BJ (cell line): ENCODE results near the gene RIPOR2. TPM values are rescaled to one million over a fixed set of nuclear protein-coding genes. Genes with fewer than 3 reads are reported as not detected.

Source experiments
- CTCF ChIA-PET: fragments of 350-600 bp; formaldehyde crosslinking; extraction: SDS; loops from one replicate; lab custom pipeline; 2021; ENCODE audit warnings: antibody characterized with exemption, inconsistent platforms; lab: Yijun Ruan, JAX
- POLR2A ChIA-PET: fragments of 300-600 bp; sonication (Branson Sonifier 250); formaldehyde crosslinking; extraction: SDS; loops from one replicate; lab custom pipeline; 2021; ENCODE audit warnings: antibody characterized with exemption; lab: Charles Lee
- DNase-seq: peaks from one replicate; pipeline ENCODE4 v3.0.0-alpha.2; 2011; ENCODE audit warnings: low read depth
- H3K27me3 ChIP-seq: 2 replicates; pipeline ENCODE4 v1.6.0; 2011; ENCODE audit warnings: low read length; ENCODE audit not compliant: control insufficient read depth, insufficient read depth
- H3K36me3 ChIP-seq: 2 replicates; pipeline ENCODE4 v1.5.1; 2011; ENCODE audit warnings: low read length; ENCODE audit not compliant: control insufficient read depth, insufficient read depth
- H3K4me3 ChIP-seq: 2 replicates; pipeline ENCODE4 v1.5.1; 2011; ENCODE audit warnings: low read depth, mild to moderate bottlenecking, control low read depth, low read length
- CTCF ChIP-seq: IDR thresholded peaks from 2 replicates; pipeline ENCODE4 v1.5.1; 2011; ENCODE audit warnings: low read depth, mild to moderate bottlenecking, control low read depth, inconsistent platforms, low read length, moderate library complexity; ENCODE audit not compliant: insufficient read depth
- polyA plus RNA-seq: library from polyadenylated mRNA; depleted of rRNA; stranded (reverse); fragments of >200 nt; gene quantifications from 2 replicates; pipeline ENCODE4 v1.2.3, GENCODE V29; 2011

RIPOR2 gene
- polyA plus RNA-seq, 1 experiment: 52.6 TPM

- ChIA-PET POLR2A (no interaction called here), CTCF (no interaction called here)
- no peak for DNase-seq
Observed at GRCh38 chr6:24825130-24825630, 110.6 kb downstream of the RIPOR2 start.

GRCh38 chr6:24824142-24824938, 111.4 kb downstream of the RIPOR2 start:
- no peak for DNase-seq
- ChIA-PET POLR2A (no interaction called here), CTCF (no interaction called here)
- no peak for TF ChIP-seq CTCF
- Histone ChIP-seq H3K36me3 (peaks cover 26% of the 10 kb centered on the region), H3K27me3 (no peaks in the 10 kb centered on the region), H3K4me3 (no peak overlapping the region)

More at GRCh38 chr6:24825130-24825630, 110.6 kb downstream of the RIPOR2 start:
- TF ChIP-seq CTCF: no peak
- Histone ChIP-seq H3K27me3 (no peaks in the 10 kb centered on the region), H3K4me3 (no peak overlapping the region), H3K36me3 (peaks cover 26% of the 10 kb centered on the region)

GRCh38 chr6:24823185-24823584, 112.6 kb downstream of the RIPOR2 start:
- TF ChIP-seq CTCF: no peak
- ChIA-PET POLR2A (no interaction called here), CTCF (interaction anchor here (0.9 kb wide), 1 partner anchor 247 kb away, joined by 3 read pairs; no protein-coding TSS in a partner anchor)
- Histone ChIP-seq H3K4me3 (no peak overlapping the region), H3K36me3 (peaks cover 27% of the 10 kb centered on the region), H3K27me3 (no peaks in the 10 kb centered on the region)
- DNase-seq: no peak

- Histone ChIP-seq H3K27me3 (no peaks in the 10 kb centered on the region), H3K36me3 (peaks cover 24% of the 10 kb centered on the region), H3K4me3 (no peak overlapping the region)
- ChIA-PET POLR2A (no interaction called here), CTCF (interaction anchor here (0.9 kb wide), 1 partner anchor 248 kb away, joined by 3 read pairs; no protein-coding TSS in a partner anchor)
- no peak for TF ChIP-seq CTCF
- DNase-seq: no peak
Observed at GRCh38 chr6:24822696-24823095, 113.1 kb downstream of the RIPOR2 start.

GRCh38 chr6:24821860-24822444, 113.8 kb downstream of the RIPOR2 start:
- no peak for TF ChIP-seq CTCF
- Histone ChIP-seq H3K4me3 (no peak overlapping the region), H3K36me3 (peaks cover 20% of the 10 kb centered on the region), H3K27me3 (no peaks in the 10 kb centered on the region)
- ChIA-PET POLR2A (no interaction called here), CTCF (interaction anchor here (0.7 to 0.9 kb wide), 2 partner anchors 17 to 196 kb away, joined by 3 read pairs; no protein-coding TSS in a partner anchor)
- DNase-seq: no peak
